HG03342 (cell line): Measurements from ENCODE around the gene OSBPL7.

Experiments
- ATAC-seq: cut with Tn5 transposase; IDR thresholded peaks from one replicate; pipeline ENCODE4 v1.9.1; 2021; ENCODE audit warnings: mild to moderate bottlenecking, moderate library complexity; ENCODE audit not compliant: unreplicated experiment

OSBPL7 gene

GRCh38 chr17:47821424-47822391, at the start of gene OSBPL7:
Gene OSBPL7 (minus strand): TSS chr17:47821794. CDS start chr17:47820278, 1,516 bp downstream.
- peak; percentile 72 for ATAC-seq

- no peak for ATAC-seq
These were observed 49.5 kb upstream of the OSBPL7 start for GRCh38 chr17:47871048-47871447.

GRCh38 chr17:47870056-47870455, 48.5 kb upstream of the OSBPL7 start:
- ATAC-seq: no peak

- ATAC-seq: no peak
These were observed 47.5 kb upstream of the OSBPL7 start for GRCh38 chr17:47869114-47869513.

GRCh38 chr17:47867813-47868533, 46.4 kb upstream of the OSBPL7 start:
- ATAC-seq: no peak

- no peak for ATAC-seq
These were observed 45.3 kb upstream of the OSBPL7 start for GRCh38 chr17:47866941-47867340.

- no peak for ATAC-seq
These were observed 43.2 kb upstream of the OSBPL7 start for GRCh38 chr17:47864791-47865216.

GRCh38 chr17:47862621-47863440, 41.2 kb upstream of the OSBPL7 start:
- ATAC-seq: no peak

GRCh38 chr17:47860386-47860785, 38.8 kb upstream of the OSBPL7 start:
- no peak for ATAC-seq

GRCh38 chr17:47857551-47858455, 36.2 kb upstream of the OSBPL7 start:
- ATAC-seq: no peak

GRCh38 chr17:47856830-47857229, 35.2 kb upstream of the OSBPL7 start:
- no peak for ATAC-seq

- ATAC-seq: no peak
These were observed 34.1 kb upstream of the OSBPL7 start for GRCh38 chr17:47855737-47856136.

GRCh38 chr17:47853616-47854015, 32.0 kb upstream of the OSBPL7 start:
- no peak for ATAC-seq

- ATAC-seq: no peak
These were observed 30.7 kb upstream of the OSBPL7 start for GRCh38 chr17:47852113-47852949.

GRCh38 chr17:47851764-47852112, 30.1 kb upstream of the OSBPL7 start:
- no peak for ATAC-seq

- no peak for ATAC-seq
These were observed 29.3 kb upstream of the OSBPL7 start, which contains the start of gene SP6 for GRCh38 chr17:47850692-47851573. Gene SP6 (minus strand): TSS chr17:47851163. CDS start chr17:47848429, 2,734 bp downstream.

GRCh38 chr17:47850373-47850691, 28.7 kb upstream of the OSBPL7 start:
- ATAC-seq: no peak

GRCh38 chr17:47848198-47848513, 26.6 kb upstream of the OSBPL7 start:
- ATAC-seq: no peak
